K562 (cell line): ENCODE results near the gene EXTL1. TPM values are rescaled to one million over a fixed set of nuclear protein-coding genes. Genes with fewer than 3 reads are reported as not detected.

Experiments used
- ATAC-seq: fragments of 200-7000 bp; cut with Tn5 transposase; 3 replicates; pipeline ENCODE4 v1.9.1; 2020; ENCODE audit warnings: moderate library complexity
- BruUV-seq: library from RNA; stranded (reverse); fragments of 400-500 nt; replicated peaks from 2 replicates; lab custom pipeline; 2021; lab: Mats Ljungman, UMichigan
- CTCF ChIA-PET: fragments of 300-600 bp; formaldehyde crosslinking; extraction: SDS; loops from one replicate; lab custom pipeline; 2021; ENCODE audit warnings: low intra/inter-chr PET ratio; lab: Yijun Ruan, JAX
- POLR2A ChIA-PET: fragments of 300-600, 350-650 bp; sonication (Branson Sonifier 250); formaldehyde crosslinking; extraction: SDS; loops from one replicate; lab custom pipeline; 2021; ENCODE audit warnings: antibody characterized with exemption, inconsistent platforms; lab: Yijun Ruan, JAX
- DNase-seq, 4 experiments: peaks; one replicate each; pipeline versions ENCODE4 v3.0.0 to v3.0.0-alpha.2; 2011 to 2018; ENCODE audit warnings: low spot score in 3 of 4, mixed read lengths in 3 of 4; ENCODE audit errors: extremely low read depth in 1 of 4
- FAIRE-seq: peaks from 2 replicates; lab custom pipeline; 2011; peaks lifted over from hg19 to GRCh38; lab: Jason Lieb, UNC
- H2AFZ ChIP-seq: 2 replicates; pipeline ENCODE4 v1.6.0; 2011; ENCODE audit warnings: low read depth, low read length, control low read depth, inconsistent platforms
- H3K27ac ChIP-seq: fragments of 200-600 bp; 3 replicates; pipeline ENCODE4 v1.8.0; 2011; ENCODE audit warnings: low read depth, mild to moderate bottlenecking, control low read depth, inconsistent platforms, low read length, moderate library complexity, mixed read lengths; ENCODE audit errors: extremely low read depth
- H3K27me3 ChIP-seq, 2 experiments: fragments of 300-600 bp in 1 of 2; 2 replicates in 1 of 2; 3 replicates in 1 of 2; pipeline versions ENCODE4 v1.6.0 to v1.8.0; 2011; ENCODE audit warnings: inconsistent platforms in 2 of 2, low read length in 2 of 2, mild to moderate bottlenecking in 1 of 2, mixed read lengths in 1 of 2, moderate library complexity in 1 of 2; ENCODE audit not compliant: control insufficient read depth in 2 of 2, insufficient read depth in 2 of 2
- H3K36me3 ChIP-seq: fragments of 300-600 bp; 3 replicates; pipeline ENCODE4 v1.8.0; 2011; ENCODE audit warnings: mild to moderate bottlenecking, low read length, inconsistent platforms; ENCODE audit not compliant: control insufficient read depth, insufficient read depth
- H3K4me1 ChIP-seq, 2 experiments: fragments of 200-600 bp in 1 of 2; replicated peaks in 1 of 2; 2 replicates in 1 of 2; 3 replicates in 1 of 2; pipeline versions ENCODE4 v1.5.1 to v1.8.0; 2011; ENCODE audit warnings: inconsistent platforms in 2 of 2, low read length in 2 of 2, mild to moderate bottlenecking in 1 of 2, mixed read lengths in 1 of 2, moderate library complexity in 1 of 2; ENCODE audit not compliant: control insufficient read depth in 2 of 2, insufficient read depth in 2 of 2
- H3K4me2 ChIP-seq: 2 replicates; pipeline ENCODE4 v1.6.1; 2011; ENCODE audit warnings: low read length, control low read depth, inconsistent platforms, mixed read lengths; ENCODE audit not compliant: insufficient read depth
- H3K4me3 ChIP-seq: fragments of 200-600 bp; sonication (generic), shearing (Covaris generic); 2 replicates; pipeline ENCODE4 v1.5.1; 2016; ENCODE audit warnings: control low read depth, inconsistent platforms
- H3K79me2 ChIP-seq: fragments of 200-600 bp; 3 replicates; pipeline ENCODE4 v1.8.0; 2011; ENCODE audit warnings: low read length, inconsistent platforms; ENCODE audit not compliant: control insufficient read depth, insufficient read depth
- H3K9ac ChIP-seq, 2 experiments: 2 replicates each; pipeline versions ENCODE4 v1.6.0 to v1.6.1; 2011; ENCODE audit warnings: low read depth in 2 of 2, low read length in 2 of 2, control low read depth in 1 of 2, inconsistent platforms in 1 of 2, mild to moderate bottlenecking in 1 of 2, mixed read lengths in 1 of 2; ENCODE audit not compliant: insufficient read depth in 1 of 2
- H3K9me1 ChIP-seq: one replicate; pipeline ENCODE4 v1.6.0; 2011; ENCODE audit warnings: inconsistent platforms, mild to moderate bottlenecking, low read length, moderate library complexity; ENCODE audit not compliant: control insufficient read depth, insufficient read depth
- H3K9me3 ChIP-seq: replicated peaks from 2 replicates; pipeline ENCODE4 v1.5.1; 2011; ENCODE audit warnings: low read depth, low read length, inconsistent platforms; ENCODE audit not compliant: control insufficient read depth, insufficient read depth
- H4K20me1 ChIP-seq: replicated peaks from 2 replicates; pipeline ENCODE4 v1.6.1; 2011; ENCODE audit warnings: low read length, inconsistent platforms, mixed read lengths; ENCODE audit not compliant: control insufficient read depth, insufficient read depth
- BRD4 ChIP-seq: fragments of 200-600 bp; sonication (generic); IDR thresholded peaks from 2 replicates; pipeline ENCODE4 v1.6.1; 2017; ENCODE audit warnings: inconsistent platforms
- C11orf30 ChIP-seq: fragments of 450-650 bp; IDR thresholded peaks from 2 replicates; pipeline ENCODE4 v1.6.1; 2016; ENCODE audit warnings: low read depth, mild to moderate bottlenecking
- ELF4 ChIP-seq: fragments of 450-650 bp; formaldehyde crosslinking; IDR thresholded peaks from 2 replicates; pipeline ENCODE4 v1.4.0; 2022; ENCODE audit warnings: missing genetic modification characterization
- ERF ChIP-seq: fragments of 450-650 bp; formaldehyde crosslinking; IDR thresholded peaks from 2 replicates; pipeline ENCODE4 v1.4.0; 2020; ENCODE audit warnings: mild to moderate bottlenecking, mixed read lengths
- ILK ChIP-seq: fragments of 450-650 bp; IDR thresholded peaks from 2 replicates; pipeline ENCODE4 v1.6.1; 2016; ENCODE audit warnings: missing genetic modification characterization, low read depth, mild to moderate bottlenecking, missing compliant biosample characterization, moderate library complexity, borderline replicate concordance
- MAFG ChIP-seq: fragments of 450-650 bp; conservative IDR thresholded peaks from 2 replicates; pipeline ENCODE4 v1.6.1; 2016; ENCODE audit warnings: missing genetic modification characterization, missing compliant biosample characterization
- MLLT1 ChIP-seq, 2 experiments: fragments of 450-650 bp; IDR thresholded peaks; 2 replicates each; pipeline ENCODE4 v1.6.1; 2016
- NFXL1 ChIP-seq: fragments of 450-650 bp; formaldehyde crosslinking; IDR thresholded peaks from 2 replicates; pipeline ENCODE4 v1.4.0; 2021; ENCODE audit warnings: mild to moderate bottlenecking
- POLR3A ChIP-seq: IDR thresholded peaks from 2 replicates; pipeline ENCODE4 v1.6.1; 2011; ENCODE audit warnings: borderline replicate concordance, mild to moderate bottlenecking, moderate library complexity; ENCODE audit not compliant: insufficient read length, insufficient read depth; ENCODE audit errors: extremely low read depth
- RBM25 ChIP-seq: fragments of 200-400 bp; formaldehyde crosslinking; IDR thresholded peaks from 2 replicates; pipeline ENCODE4 v1.6.1; 2018; ENCODE audit warnings: low read length, low read depth, moderate library complexity; ENCODE audit not compliant: severe bottlenecking
- THRAP3 ChIP-seq: fragments of 450-650 bp; IDR thresholded peaks from 2 replicates; pipeline ENCODE4 v1.6.1; 2016; ENCODE audit warnings: mild to moderate bottlenecking, inconsistent platforms, borderline replicate concordance
- ZBTB26 ChIP-seq: fragments of 450-650 bp; formaldehyde crosslinking; IDR thresholded peaks from 2 replicates; pipeline ENCODE4 v1.4.0; 2022; ENCODE audit warnings: missing genetic modification characterization
- ZBTB7A ChIP-seq: IDR thresholded peaks from 2 replicates; pipeline ENCODE4 v1.6.1; 2011; ENCODE audit warnings: low read depth, mild to moderate bottlenecking, low read length, moderate library complexity, borderline replicate concordance; ENCODE audit not compliant: control insufficient read depth
- ZNF316 ChIP-seq: fragments of 450-650 bp; IDR thresholded peaks from 2 replicates; pipeline ENCODE4 v1.6.1; 2016
- WGBS: fragments of 100-300 bp; shearing (Covaris generic); methylation state at CpG from one replicate; pipeline ENCODE4 v1.1.6; 2016; ENCODE audit warnings: low coverage, mixed read lengths; ENCODE audit not compliant: insufficient coverage; ENCODE audit errors: missing lambda C conversion rate; 5-methylcytosine and 5-hydroxymethylcytosine counted together
- in situ Hi-C: fragments of 300-500 bp; cut with MboI; formaldehyde crosslinking; loops from 4 replicates; pipeline ENCODE4 v1.15.0; 2018; ENCODE audit warnings: inconsistent platforms, mixed read lengths
- intact Hi-C: fragments of 100-400 bp; cut with micrococcal nuclease; formaldehyde crosslinking; loops from 2 replicates; pipeline ENCODE4 v1.14.2; 2022
- polyA plus RNA-seq, 8 experiments: library from polyadenylated mRNA; depleted of rRNA in 4 of 8; stranded (reverse) in 5 of 8; unstranded in 3 of 8; fragments of >200 nt; fragmentation: Nextera tagmentation in 2 of 8; fragmentation: Illumina TruSeq in 1 of 8; extraction: Ambion mirVana in 2 of 8; extraction: Trizol in 1 of 8; gene quantifications; 2 replicates each; pipeline versions ENCODE4 v1.2.1 to v1.2.3, GENCODE V29; 2011 to 2014; ENCODE audit warnings: inconsistent platforms in 1 of 8, missing spikeins in 1 of 8
- total RNA-seq, 7 experiments: library from RNA; depleted of rRNA in 6 of 7; stranded (reverse); fragments of >200 nt in 6 of 7; fragmentation: Illumina TruSeq in 2 of 7; extraction: Trizol in 2 of 7; gene quantifications; 2 replicates each; pipeline versions ENCODE4 v1.2.1 to v1.2.3, GENCODE V29; 2011 to 2021; ENCODE audit warnings: low replicate concordance in 1 of 7
- TF ChIP-seq, protein P1 (sequence below): sonication (generic); formaldehyde crosslinking; IDR thresholded peaks from 2 replicates; pipeline ENCODE4 v1.8.0; 2023; ENCODE audit warnings: mild to moderate bottlenecking, missing genetic modification reagents
- TF ChIP-seq, protein P2 (sequence below), 3 experiments: IDR thresholded peaks in 2 of 3; conservative IDR thresholded peaks in 1 of 3; 2 replicates each; pipeline ENCODE4 v1.5.1; 2011 to 2012; ENCODE audit warnings: low read length in 3 of 3, mild to moderate bottlenecking in 3 of 3, control low read depth in 2 of 3, improper control_type of control experiment in 1 of 3, inconsistent platforms in 1 of 3, low read depth in 1 of 3, mixed read lengths in 1 of 3, moderate library complexity in 1 of 3; ENCODE audit not compliant: insufficient read depth in 2 of 3

EXTL1 gene
- total and polyA plus RNA-seq, 9 of the 15 experiments (the other 6 are each of a cell fraction or from before 2014, with no cell fraction given): 0.04 to 0.23 (median 0.08) TPM; not detected in 3

GRCh38 chr1:26069941-26070295, 48.3 kb downstream of the EXTL1 start:
- in situ Hi-C loops: no loop called here
- TSS peak; percentile 84 for BruUV-seq
- CTCF ChIA-PET: no interaction called here
- TF ChIP-seq, protein P1, sequence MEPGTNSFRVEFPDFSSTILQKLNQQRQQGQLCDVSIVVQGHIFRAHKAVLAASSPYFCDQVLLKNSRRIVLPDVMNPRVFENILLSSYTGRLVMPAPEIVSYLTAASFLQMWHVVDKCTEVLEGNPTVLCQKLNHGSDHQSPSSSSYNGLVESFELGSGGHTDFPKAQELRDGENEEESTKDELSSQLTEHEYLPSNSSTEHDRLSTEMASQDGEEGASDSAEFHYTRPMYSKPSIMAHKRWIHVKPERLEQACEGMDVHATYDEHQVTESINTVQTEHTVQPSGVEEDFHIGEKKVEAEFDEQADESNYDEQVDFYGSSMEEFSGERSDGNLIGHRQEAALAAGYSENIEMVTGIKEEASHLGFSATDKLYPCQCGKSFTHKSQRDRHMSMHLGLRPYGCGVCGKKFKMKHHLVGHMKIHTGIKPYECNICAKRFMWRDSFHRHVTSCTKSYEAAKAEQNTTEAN (CRISPR knock-in tag): no peak
- TF ChIP-seq MLLT1 (IDR thresholded peaks at IDR 0.05): peak in 1 of 2 experiments; percentile 30; a peak in 1 of 4 replicates
- TF ChIP-seq ZNF316: peak; percentile 95
- 0 out of 2 replicates have a peak, but pooled peaks have one; percentile 15 for TF ChIP-seq ERF
- TF ChIP-seq ELF4 (CRISPR knock-in tag): no peak
- TF ChIP-seq ILK: 0 out of 2 replicates have a peak, but pooled peaks have one; percentile 24
- no peak for TF ChIP-seq ZBTB26
- peak; percentile 3 for TF ChIP-seq POLR3A
- no peak for TF ChIP-seq NFXL1 (CRISPR knock-in tag)
- peak; percentile 91; the same call in 1 of the 2 replicates for TF ChIP-seq BRD4
- peak; percentile 53 for TF ChIP-seq MAFG
- TF ChIP-seq, protein P2, sequence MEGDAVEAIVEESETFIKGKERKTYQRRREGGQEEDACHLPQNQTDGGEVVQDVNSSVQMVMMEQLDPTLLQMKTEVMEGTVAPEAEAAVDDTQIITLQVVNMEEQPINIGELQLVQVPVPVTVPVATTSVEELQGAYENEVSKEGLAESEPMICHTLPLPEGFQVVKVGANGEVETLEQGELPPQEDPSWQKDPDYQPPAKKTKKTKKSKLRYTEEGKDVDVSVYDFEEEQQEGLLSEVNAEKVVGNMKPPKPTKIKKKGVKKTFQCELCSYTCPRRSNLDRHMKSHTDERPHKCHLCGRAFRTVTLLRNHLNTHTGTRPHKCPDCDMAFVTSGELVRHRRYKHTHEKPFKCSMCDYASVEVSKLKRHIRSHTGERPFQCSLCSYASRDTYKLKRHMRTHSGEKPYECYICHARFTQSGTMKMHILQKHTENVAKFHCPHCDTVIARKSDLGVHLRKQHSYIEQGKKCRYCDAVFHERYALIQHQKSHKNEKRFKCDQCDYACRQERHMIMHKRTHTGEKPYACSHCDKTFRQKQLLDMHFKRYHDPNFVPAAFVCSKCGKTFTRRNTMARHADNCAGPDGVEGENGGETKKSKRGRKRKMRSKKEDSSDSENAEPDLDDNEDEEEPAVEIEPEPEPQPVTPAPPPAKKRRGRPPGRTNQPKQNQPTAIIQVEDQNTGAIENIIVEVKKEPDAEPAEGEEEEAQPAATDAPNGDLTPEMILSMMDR (IDR thresholded peaks at IDR 0.05 in 2 of 3, conservative IDR thresholded peaks at IDR 0.05 in 1 of 3; ENCODE audit: insufficient read depth in 2 of 3, low read depth in 1 of 3, low read length in 3 of 3): no peak
- peak; percentile 15; the same call in 1 of the 2 replicates for TF ChIP-seq THRAP3
- peak; percentile 83 for TF ChIP-seq C11orf30
- TF ChIP-seq RBM25: peak; percentile 50
- TF ChIP-seq ZBTB7A: no peak

More at GRCh38 chr1:26069941-26070295, 48.3 kb downstream of the EXTL1 start:
- peak overlapping the region; percentile 97 for H3K27ac ChIP-seq
- no peaks in the 10 kb centered on the region for H3K9me1 ChIP-seq
- no peak for ATAC-seq
- H2AFZ ChIP-seq: peak overlapping the region; percentile 76
- no peaks in the 10 kb centered on the region for H3K36me3 ChIP-seq
- no peaks in the 10 kb centered on the region for H3K27me3 ChIP-seq
- peaks cover 56 to 66% of the 10 kb centered on the region in 2 experiments for H3K4me1 ChIP-seq
- H3K9me3 ChIP-seq: no peaks in the 10 kb centered on the region
- DNase-seq: no peak
- WGBS: 79% methylated on average over 1 of the region's 1 CpG
- peak overlapping the region in 1 of 2 experiments; percentile 73; a peak in 2 of 4 replicates for H3K9ac ChIP-seq
- intact Hi-C loops: loop anchor here (1.0 to 2.0 kb wide), 2 partner anchors 27 to 34 kb away; no protein-coding TSS in a partner anchor
- no peaks in the 10 kb centered on the region for H4K20me1 ChIP-seq
- no peaks in the 10 kb centered on the region for H3K79me2 ChIP-seq
- H3K4me2 ChIP-seq: peak overlapping the region; percentile 71
- POLR2A ChIA-PET: interaction anchor here (1.0 to 2.1 kb wide), 12 partner anchors 10 to 164 kb away, joined by 3 to 33 read pairs (median 7); no protein-coding TSS in a partner anchor
- H3K4me3 ChIP-seq: no peak overlapping the region
- FAIRE-seq: no peak
